CD4-positive, alpha-beta T cell treated with Interleukin-12 subunit alpha and Interleukin-12 subunit beta, for 1 hour (primary cell): Measurements from ENCODE around the gene IP6K3.

Experiments
- DNase-seq: peaks from one replicate; pipeline ENCODE4 v3.0.0-alpha.2; 2020

The IP6K3 gene

GRCh38 chr6:33720998-33721397, 25.7 kb downstream of the IP6K3 start:
- no peak for DNase-seq

GRCh38 chr6:33719326-33719987, 27.2 kb downstream of the IP6K3 start:
- no peak for DNase-seq

- no peak for DNase-seq
Measured at GRCh38 chr6:33718713-33719112, 28.0 kb downstream of the IP6K3 start.

- no peak for DNase-seq
Measured at GRCh38 chr6:33717934-33718455, 28.7 kb downstream of the IP6K3 start.

- DNase-seq = no peak
Measured at GRCh38 chr6:33716890-33717632, 29.6 kb downstream of the IP6K3 start.

GRCh38 chr6:33716379-33716778, 30.3 kb downstream of the IP6K3 start:
- DNase-seq = no peak

GRCh38 chr6:33714385-33715040, 32.2 kb downstream of the IP6K3 start:
- DNase-seq = no peak

GRCh38 chr6:33713786-33714185, 32.9 kb downstream of the IP6K3 start:
- no peak for DNase-seq

GRCh38 chr6:33712914-33713313, 33.8 kb downstream of the IP6K3 start:
- DNase-seq = no peak

GRCh38 chr6:33711140-33712129, 35.3 kb downstream of the IP6K3 start, which contains the start of gene UQCC2:
Gene UQCC2 (minus strand): TSS chr6:33711700. CDS start chr6:33711686, 14 bp downstream.
- DNase-seq = peak; percentile 97

GRCh38 chr6:33710296-33711121, 36.2 kb downstream of the IP6K3 start:
- DNase-seq = no peak

GRCh38 chr6:33709605-33710295, 37.0 kb downstream of the IP6K3 start:
- DNase-seq = no peak

- no peak for DNase-seq
Measured at GRCh38 chr6:33708516-33709204, 38.0 kb downstream of the IP6K3 start.

- DNase-seq = no peak
Measured at GRCh38 chr6:33707771-33708170, 38.9 kb downstream of the IP6K3 start.

- no peak for DNase-seq
Measured at GRCh38 chr6:33705955-33706725, 40.6 kb downstream of the IP6K3 start.

GRCh38 chr6:33705268-33705885, 41.3 kb downstream of the IP6K3 start:
- DNase-seq = no peak

- DNase-seq = no peak
Measured at GRCh38 chr6:33704215-33705066, 42.3 kb downstream of the IP6K3 start.
